Peyer's patch (tissue), 4 donors: ENCODE results near the gene GMEB2.

Experiments
- CTCF ChIP-seq, 6 experiments: fragments of 450-650 bp in 4 of 6; fragments of 200-600 bp in 2 of 6; sonication (generic) in 1 of 6; IDR thresholded peaks; one replicate each; pipeline ENCODE4 v1.5.1; 2017 to 2019; ENCODE audit warnings: antibody characterized with exemption in 6 of 6, mild to moderate bottlenecking in 3 of 6, moderate library complexity in 1 of 6
- POLR2A ChIP-seq, 2 donors: fragments of 450-650 bp; IDR thresholded peaks; one replicate each; pipeline ENCODE4 v1.5.1; 2017; ENCODE audit warnings: antibody characterized with exemption in 2 of 2, mild to moderate bottlenecking in 2 of 2, moderate library complexity in 2 of 2

GRCh38 chr20:63661108-63661507 lies 34.2 kb upstream of the GMEB2 start:
- no peak for TF ChIP-seq CTCF (IDR thresholded peaks at IDR 0.05)
- TF ChIP-seq POLR2A (IDR thresholded peaks at IDR 0.05): no peak
